RKO (cell line): Measurements from ENCODE around the gene GPR52.

ENCODE experiments used
- DNase-seq: peaks from one replicate; pipeline ENCODE4 v3.0.0-alpha.2; 2016; ENCODE audit warnings: low spot score

Gene GPR52

GRCh38 chr1:174469052-174469451 lies 21.3 kb downstream of the GPR52 start:
- no peak for DNase-seq

GRCh38 chr1:174469687-174470086 lies 21.9 kb downstream of the GPR52 start:
- DNase-seq = peak; percentile 3

GRCh38 chr1:174479281-174479680 lies 31.5 kb downstream of the GPR52 start:
- no peak for DNase-seq

- DNase-seq = no peak
Measured at GRCh38 chr1:174480324-174480723, 32.6 kb downstream of the GPR52 start.

- no peak for DNase-seq
Measured at GRCh38 chr1:174491606-174492005, 43.8 kb downstream of the GPR52 start.

GRCh38 chr1:174497478-174497877 lies 49.7 kb downstream of the GPR52 start:
- no peak for DNase-seq
